GM03348 (cell line): Measurements from ENCODE around the gene KNG1.
"Not testable (repeated sequence)": the region's sequence is repeated elsewhere in the genome, so short reads cannot be mapped to it uniquely, and the experiment has no call there.

Source experiments
- DNase-seq: peaks from one replicate; pipeline ENCODE4 v3.0.0; 2012; ENCODE audit warnings: low spot score

The KNG1 gene

DNA sequence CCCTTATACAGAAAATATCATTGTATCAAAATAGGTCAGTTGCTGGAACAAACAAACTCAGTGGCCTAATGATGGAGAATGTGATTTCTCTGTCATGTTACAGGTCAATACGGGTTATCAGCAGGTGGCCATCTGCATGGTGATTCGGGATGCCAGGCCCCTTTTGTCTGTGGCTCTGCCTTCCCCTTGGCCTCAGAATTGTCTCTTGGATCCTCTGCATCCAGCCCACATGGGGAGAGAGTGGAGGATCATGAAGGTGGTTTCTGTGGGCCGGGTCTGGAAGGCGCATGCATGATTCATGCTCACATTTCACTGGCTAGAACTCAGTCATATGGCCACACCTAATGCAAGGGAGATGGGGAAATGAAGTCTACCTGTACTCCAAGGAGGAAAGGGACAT, 6.5 kb upstream of the KNG1 start:
- DNase-seq, result not testable (repeated sequence)

DNA sequence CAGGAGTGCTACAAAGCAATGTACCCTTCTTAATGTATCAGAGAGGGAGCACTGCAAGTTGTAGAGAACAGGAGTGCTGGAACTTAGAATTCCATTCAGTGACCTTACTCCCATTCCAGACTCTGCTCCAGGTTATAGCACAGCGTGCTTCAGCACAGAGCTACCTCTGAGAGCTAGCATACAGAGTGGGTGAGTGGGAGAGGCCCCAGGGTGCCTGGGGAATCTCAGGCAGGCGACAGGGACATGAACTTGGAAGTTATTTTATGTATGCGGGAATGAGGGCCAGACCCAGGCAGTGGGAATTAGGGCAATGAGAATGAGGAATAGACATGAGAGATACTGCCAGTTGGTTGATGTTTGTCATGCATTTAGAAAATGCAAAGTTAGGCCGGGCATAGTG, 3.7 kb upstream of the KNG1 start:
- DNase-seq, result no peak

DNA sequence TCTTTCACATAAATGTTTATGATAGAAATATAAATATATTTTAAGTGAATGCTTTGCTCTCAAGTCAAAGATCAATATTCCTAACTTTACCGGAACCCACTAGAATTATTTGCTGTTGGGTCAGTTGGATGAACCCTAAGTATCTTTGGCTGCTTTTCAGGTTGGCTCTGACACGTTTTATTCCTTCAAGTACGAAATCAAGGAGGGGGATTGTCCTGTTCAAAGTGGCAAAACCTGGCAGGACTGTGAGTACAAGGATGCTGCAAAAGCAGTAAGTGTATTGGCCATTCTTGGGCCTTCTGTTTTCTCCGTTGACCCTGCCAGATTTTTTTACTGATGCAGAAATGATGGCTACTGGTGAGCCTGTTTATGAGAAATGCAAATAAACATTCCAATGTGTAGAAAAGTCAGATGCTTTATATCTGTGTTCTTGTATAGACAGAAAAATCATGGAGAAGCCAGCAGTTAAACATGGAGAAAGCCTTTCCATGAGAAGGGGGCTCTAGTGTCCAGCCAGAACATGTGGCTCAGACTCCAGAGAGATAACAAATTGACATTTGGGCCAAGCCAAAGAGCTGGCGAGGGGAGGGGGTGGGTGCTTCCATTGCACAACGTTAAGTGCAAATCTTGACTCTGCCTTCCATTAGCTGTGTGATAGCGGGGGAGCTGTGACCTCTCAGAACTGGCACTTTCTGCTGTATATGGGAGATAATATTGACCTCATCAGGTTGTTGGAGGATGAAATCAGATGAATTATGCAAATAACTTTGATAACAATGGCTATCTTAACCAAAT, 3.0 kb downstream of the KNG1 start:
- no peak for DNase-seq

DNA sequence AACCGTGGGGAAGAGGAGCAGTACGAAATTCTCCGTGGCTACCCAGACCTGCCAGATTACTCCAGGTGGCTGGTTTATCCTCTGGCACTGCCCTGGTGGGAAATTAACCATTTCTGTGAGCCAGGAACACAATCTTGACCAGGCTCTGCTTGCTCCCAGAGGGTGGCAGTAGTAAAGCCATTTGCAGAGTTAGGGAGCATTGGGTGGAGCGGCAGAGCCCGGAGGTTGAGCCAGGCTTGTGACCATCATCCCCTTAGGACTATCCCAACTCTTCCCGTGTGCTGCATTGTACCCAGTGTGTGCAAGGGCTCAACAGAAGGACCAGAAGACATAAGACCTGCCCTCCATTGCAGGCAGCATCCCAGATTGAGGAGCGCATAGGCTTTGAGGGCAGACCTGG, 5.3 kb downstream of the KNG1 start:
- no peak for DNase-seq

- DNase-seq, result no peak
These were observed 7.8 kb downstream of the KNG1 start for GRCh38 chr3:186724911-186725310.

GRCh38 chr3:186732169-186732766, 15.1 kb downstream of the KNG1 start:
- DNase-seq, result no peak

DNA sequence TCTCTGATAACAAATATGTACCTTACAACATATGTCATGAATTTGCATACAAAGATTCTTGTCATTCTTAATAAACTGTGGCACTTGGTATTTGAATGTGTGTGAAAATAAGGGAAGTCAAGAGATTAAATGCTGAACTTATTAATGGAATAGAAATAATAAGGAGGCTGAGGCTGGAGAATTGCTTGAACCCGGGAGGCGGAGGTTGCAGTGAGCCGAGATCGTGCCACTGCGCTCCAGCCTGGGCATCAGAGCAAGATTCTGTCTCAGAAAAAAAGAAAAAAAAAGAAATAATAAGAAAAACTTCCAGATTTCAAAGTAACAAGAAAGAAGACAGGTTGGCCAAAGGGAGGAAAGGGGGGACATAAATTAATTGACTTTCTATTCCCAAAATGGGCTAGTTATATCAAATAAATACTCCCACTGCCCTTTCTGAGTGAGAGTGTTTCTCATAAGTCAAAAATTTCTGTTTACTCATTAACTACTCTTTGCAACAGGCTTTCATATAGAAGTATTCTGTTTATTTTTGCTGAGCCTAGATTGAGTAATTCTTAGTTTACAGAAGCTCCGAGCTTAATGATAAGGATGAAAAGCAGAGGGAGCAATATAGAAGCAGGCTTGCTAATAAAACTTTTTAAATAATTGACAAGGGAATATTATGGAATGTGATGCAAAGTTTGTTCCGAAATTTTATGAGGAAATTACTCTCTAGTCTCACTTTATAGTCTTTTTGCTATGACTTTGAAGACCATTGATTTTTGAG, 25.6 kb downstream of the KNG1 start:
- no peak for DNase-seq

- no peak for DNase-seq
These were observed 26.5 kb downstream of the KNG1 start for GRCh38 chr3:186743666-186744065.

DNA sequence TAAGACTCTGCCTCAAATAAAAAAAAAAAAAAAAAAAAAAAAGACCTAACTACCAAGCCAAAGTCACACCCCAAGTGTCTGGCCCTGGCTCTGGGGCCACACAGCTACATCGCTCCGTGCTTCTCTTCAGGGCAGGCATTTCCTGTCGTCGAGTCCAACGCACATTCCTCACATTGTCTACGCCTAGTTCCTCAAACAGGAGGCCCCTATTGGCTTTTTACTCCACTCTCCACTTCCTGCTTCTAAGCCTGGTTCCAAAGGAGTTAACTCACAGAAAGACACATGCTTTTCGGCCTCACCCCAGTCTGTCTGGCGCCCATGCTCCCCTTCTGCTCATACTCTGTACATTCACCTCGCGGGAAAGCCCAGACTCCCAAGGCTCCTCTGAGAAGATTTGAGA, 28.8 kb downstream of the KNG1 start:
- peak; percentile 74 for DNase-seq

DNA sequence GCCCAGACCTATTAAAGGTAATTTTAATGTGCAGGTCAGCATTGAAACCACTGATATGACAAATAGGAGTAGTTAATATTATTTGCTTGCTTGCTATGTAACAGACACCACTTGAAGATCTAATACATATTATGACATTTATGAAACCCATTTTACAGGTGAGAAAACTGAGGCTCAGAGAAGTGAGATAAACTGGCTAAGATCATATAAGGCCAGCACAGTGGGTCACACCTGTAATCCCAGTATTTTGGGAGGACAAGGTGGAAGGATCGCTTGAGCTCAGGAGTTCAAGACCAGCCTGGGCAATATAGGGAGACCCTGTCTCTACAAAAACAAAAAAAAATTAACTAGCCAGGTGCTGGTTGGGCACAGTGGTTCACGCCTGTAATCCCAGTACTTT, 33.2 kb downstream of the KNG1 start:
- DNase-seq, result no peak

DNA sequence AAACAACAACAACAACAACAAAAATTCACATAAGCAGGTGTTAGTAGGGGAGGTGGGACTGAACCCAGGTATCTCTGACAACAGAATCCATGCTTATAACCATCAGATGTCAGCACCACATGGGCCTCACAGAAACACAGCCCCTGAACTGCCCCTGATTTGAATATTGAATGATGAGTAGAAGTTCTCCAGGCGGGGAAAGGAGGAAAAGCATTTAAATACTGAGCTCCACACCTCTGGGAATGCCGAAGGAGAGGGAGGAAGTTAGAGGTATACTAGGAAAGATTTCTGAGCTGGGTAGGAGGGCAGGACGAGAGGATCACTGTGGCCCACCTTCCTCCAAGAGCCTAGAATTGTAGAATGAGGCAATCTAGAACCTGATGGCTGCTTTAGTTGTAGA, 34.3 kb downstream of the KNG1 start:
- no peak for DNase-seq

DNA sequence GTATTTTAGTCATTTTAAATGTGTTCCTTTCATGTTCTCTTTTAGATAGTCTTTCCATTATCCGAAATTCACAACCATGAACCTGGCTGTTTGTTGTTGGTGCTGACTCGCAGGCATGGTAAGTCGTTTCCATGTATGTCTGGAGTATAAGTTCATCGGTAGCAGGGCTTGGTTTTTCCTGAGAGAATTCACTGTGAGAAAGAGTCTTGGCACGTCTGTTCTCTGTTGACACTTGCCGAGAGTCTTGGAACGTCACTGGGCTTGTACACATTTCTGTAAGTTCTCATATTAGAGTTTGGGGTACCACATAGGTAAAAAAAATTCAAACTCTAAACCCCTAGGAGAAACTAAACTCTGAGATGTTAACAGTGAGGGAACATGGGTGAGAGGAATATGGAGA, 36.8 kb downstream of the KNG1 start:
- no peak for DNase-seq

DNA sequence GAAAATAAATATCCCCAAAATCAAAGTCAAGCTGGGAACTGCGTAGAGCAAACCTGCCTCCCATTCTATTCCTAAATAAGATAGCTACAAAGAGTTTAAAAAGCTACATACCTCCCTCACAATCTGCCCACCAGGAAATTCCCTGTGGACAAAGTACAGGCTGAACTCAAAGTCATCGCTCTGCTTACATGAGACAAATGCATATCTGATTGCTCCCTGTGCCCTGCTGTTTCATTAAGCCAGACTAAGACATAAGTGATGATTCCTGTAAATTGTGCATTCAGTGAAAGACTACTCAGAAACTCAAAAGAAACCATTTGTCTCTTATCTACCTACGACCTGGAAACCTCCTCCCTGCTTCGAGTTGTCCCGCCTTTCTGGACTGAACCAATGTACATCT, 37.7 kb downstream of the KNG1 start:
- no peak for DNase-seq

- DNase-seq, result no peak
These were observed 40.1 kb downstream of the KNG1 start for GRCh38 chr3:186757214-186757613.

- no peak for DNase-seq
These were observed 40.6 kb downstream of the KNG1 start for GRCh38 chr3:186757686-186758220.

DNA sequence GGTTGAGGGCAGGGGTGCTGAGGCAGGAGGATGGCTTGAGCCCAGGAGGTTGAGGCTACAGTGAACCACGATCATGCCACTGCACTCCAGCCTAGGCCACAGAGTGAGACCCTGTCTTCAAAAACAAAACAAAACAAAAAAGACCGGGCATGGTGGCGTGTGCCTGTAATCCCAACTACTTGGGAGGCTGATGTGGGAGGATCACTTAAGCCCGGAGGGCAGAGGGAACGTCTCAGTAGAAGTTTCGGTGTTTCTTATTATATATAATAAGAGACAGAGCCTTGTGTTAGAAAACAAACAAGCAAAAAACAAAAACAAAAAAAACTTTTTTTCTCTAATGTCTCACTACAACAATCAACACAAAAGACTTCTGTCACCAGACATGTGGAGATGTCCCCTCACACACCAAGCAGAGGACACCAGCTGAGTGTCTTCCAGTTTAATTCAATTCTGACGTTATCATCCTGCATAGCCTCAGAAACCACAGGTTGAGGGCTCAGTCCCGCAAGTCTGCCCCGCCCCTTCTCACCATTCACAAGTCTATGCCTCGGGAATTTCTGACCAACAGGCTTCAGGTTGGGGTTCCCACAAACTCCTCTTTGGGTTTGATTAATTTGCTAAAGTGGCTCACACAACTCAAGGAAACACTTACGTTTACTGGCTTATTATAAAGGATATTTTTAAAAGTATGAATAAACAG, 42.2 kb downstream of the KNG1 start:
- DNase-seq, result no peak

- DNase-seq, result no peak
These were observed 43.1 kb downstream of the KNG1 start for GRCh38 chr3:186760141-186760833.

DNA sequence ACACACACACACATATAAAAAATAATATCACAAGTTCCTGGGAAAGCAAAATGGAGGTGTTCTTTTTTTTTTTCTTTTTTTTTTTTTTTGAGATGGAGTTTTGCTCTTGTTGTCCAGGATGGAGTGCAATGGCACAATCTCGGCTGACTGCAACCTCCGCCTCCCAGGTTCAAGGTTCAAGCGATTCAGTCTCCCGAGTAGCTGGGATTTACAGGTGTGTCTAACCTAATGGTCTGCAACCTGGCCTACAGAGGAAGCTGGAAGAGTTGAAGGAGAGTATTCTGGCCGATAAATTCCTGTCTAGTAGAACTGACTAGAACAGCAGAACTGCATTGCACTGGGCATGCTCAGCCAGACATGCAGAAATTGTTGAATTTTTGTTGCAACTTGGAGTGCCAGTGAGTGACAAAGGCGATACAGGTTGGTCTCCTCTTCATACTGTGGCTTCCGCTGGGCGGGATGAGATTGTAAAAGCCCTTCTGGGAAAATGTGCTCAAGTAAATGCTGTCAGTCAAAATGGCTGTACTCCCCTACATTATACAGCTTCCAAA, 43.8 kb downstream of the KNG1 start:
- no peak for DNase-seq

- DNase-seq, result peak; percentile 35
These were observed 55.1 kb downstream of the KNG1 start for GRCh38 chr3:186772281-186772694.

- peak; percentile 68 for DNase-seq
These were observed 55.7 kb downstream of the KNG1 start for GRCh38 chr3:186772701-186773417.

DNA sequence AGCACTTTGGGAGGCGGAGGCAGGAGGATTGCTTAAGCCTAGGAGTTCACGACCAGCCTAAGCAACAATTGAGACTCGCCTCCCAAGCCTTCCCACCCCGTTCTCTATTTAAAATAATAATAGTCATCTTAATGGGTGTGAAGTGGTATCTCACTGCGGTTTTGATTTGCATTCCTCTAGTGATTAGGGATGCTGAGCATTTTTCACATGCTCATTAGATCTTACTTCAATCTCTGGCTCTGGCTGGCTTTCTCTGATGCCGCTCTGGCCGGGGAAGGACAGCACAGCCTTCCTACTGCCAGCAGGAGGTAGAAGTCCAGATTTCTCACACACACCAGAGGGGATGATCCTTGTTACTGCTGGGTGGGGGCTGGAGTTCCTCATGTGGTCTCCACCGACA, 58.8 kb downstream of the KNG1 start:
- DNase-seq, result no peak
